Mucosa of rectum (tissue), 2 donors: ENCODE results near the gene LHX1.

Experiments
- H3K27ac ChIP-seq, 2 donors: one replicate each; pipeline ENCODE4 v1.7.0; 2013; ENCODE audit warnings: inconsistent platforms in 2 of 2, low read depth in 2 of 2, low read length in 2 of 2
- H3K27me3 ChIP-seq, 2 donors: one replicate each; pipeline ENCODE4 v1.7.0; 2013; ENCODE audit warnings: low read length in 2 of 2; ENCODE audit not compliant: control insufficient read depth in 2 of 2, insufficient read depth in 2 of 2
- H3K36me3 ChIP-seq, 2 donors: one replicate each; pipeline ENCODE4 v1.7.0; 2013; ENCODE audit warnings: low read length in 2 of 2; ENCODE audit not compliant: control insufficient read depth in 2 of 2, insufficient read depth in 2 of 2
- H3K4me1 ChIP-seq, 2 donors: one replicate each; pipeline ENCODE4 v1.7.0; 2013; ENCODE audit warnings: low read length in 2 of 2, mild to moderate bottlenecking in 1 of 2; ENCODE audit not compliant: control insufficient read depth in 2 of 2, insufficient read depth in 2 of 2
- H3K4me3 ChIP-seq, 2 donors: one replicate each; pipeline ENCODE4 v1.7.0; 2013; ENCODE audit warnings: low read length in 2 of 2
- H3K9ac ChIP-seq, 2 donors: one replicate each; pipeline ENCODE4 v1.7.0; 2013; ENCODE audit warnings: low read length in 2 of 2, low read depth in 1 of 2, mild to moderate bottlenecking in 1 of 2
- H3K9me3 ChIP-seq, 2 donors: one replicate each; pipeline ENCODE4 v1.7.0; 2013; ENCODE audit warnings: low read length in 2 of 2; ENCODE audit not compliant: control insufficient read depth in 2 of 2
- donor health status: healthy.
- donor health status: Normal muscosa, but diverticular disease.

LHX1 gene

GRCh38 chr17:36938566-36939051 lies 1.3 kb downstream of the LHX1 start:
- peaks cover 83 to 95% of the 10 kb centered on the region in 2 donors for H3K27me3 ChIP-seq
- peaks cover 34 to 38% of the 10 kb centered on the region in 2 donors for H3K4me1 ChIP-seq
- H3K36me3 ChIP-seq = no peaks in the 10 kb centered on the region
- no peaks in the 10 kb centered on the region for H3K9me3 ChIP-seq
- no peak overlapping the region for H3K4me3 ChIP-seq
- no peak overlapping the region for H3K27ac ChIP-seq
- no peak overlapping the region for H3K9ac ChIP-seq

GRCh38 chr17:36939052-36939801 lies 2.0 kb downstream of the LHX1 start:
- Histone ChIP-seq H3K9ac (no peak overlapping the region), H3K9me3 (no peaks in the 10 kb centered on the region), H3K4me1 (peaks cover 30 to 32% of the 10 kb centered on the region in 2 donors), H3K36me3 (no peaks in the 10 kb centered on the region), H3K4me3 (no peak overlapping the region), H3K27me3 (peaks cover 82 to 93% of the 10 kb centered on the region in 2 donors), H3K27ac (no peak overlapping the region)

DNA sequence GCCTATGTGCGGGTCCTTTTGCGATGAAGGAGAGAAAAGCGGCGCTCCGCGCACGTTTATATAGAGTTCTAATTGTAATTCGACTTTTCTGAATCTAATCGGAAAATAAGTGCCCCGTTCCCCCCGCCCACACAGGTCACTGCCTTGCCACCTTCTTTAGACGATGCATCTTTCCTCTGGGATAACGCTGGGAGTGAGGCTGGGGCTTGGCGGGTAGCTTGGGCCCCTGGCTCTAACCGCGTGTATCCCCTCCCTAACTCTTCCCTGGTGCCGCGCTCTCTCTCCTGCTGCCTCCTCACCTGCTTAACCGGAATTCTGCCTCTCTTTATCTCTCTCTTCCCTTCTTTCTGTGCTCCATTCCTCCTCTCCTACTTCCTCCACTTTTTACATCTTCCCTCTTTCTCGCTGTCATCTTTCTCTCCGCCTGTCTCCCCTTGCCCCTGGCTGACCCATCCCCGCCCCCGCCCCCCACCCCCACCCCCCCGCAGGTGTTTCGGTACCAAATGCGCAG lies 2.6 kb downstream of the LHX1 start:
- peaks cover 24 to 26% of the 10 kb centered on the region in 2 donors for H3K4me1 ChIP-seq
- H3K4me3 ChIP-seq = no peak overlapping the region
- H3K9ac ChIP-seq = no peak overlapping the region
- no peaks in the 10 kb centered on the region for H3K36me3 ChIP-seq
- peaks cover 82 to 92% of the 10 kb centered on the region in 2 donors for H3K27me3 ChIP-seq
- no peak overlapping the region for H3K27ac ChIP-seq
- no peaks in the 10 kb centered on the region for H3K9me3 ChIP-seq

- peaks cover 17 to 19% of the 10 kb centered on the region in 2 donors for H3K4me1 ChIP-seq
- peaks cover 80 to 88% of the 10 kb centered on the region in 2 donors for H3K27me3 ChIP-seq
- no peaks in the 10 kb centered on the region for H3K36me3 ChIP-seq
- H3K9me3 ChIP-seq = no peaks in the 10 kb centered on the region
- no peak overlapping the region for H3K4me3 ChIP-seq
- no peak overlapping the region for H3K27ac ChIP-seq
- H3K9ac ChIP-seq = no peak overlapping the region
These were observed 3.3 kb downstream of the LHX1 start for GRCh38 chr17:36940313-36941264.

DNA sequence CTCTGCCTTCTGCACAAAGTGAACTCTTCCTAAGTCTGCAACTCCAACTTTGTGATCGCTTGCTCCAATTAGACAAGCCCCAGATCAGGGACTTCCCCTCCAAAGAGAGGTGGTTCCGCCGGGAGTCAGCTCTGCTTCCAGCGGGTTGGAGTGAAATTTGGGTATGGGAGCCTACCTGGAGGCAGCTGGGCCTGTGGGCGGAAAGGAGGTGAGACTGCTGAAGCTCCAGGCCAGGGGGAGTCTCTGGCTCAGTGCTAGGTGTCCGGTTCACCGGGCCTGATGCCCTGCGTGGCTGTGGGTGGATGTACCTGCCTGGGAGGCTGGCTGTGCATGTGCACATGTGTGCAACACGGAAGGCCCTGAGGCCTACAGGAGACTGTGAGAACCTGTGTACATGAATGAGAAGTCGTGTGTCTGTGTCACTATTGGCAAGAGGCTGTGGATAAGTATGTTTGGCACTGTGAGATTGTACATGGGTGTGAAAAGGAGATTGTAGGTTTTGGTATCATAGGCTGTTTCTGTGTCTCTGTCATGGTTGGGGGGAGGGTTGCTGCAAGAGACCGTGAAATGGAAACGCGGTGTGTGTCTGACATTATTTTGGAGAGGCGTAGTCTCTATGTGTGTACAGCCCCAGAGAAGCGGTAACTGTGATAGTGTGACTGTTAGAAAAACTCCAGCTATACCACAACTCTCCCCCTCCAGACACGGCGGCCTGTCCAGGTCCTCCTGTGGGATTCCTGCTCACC lies 4.2 kb downstream of the LHX1 start:
- Histone ChIP-seq H3K9me3 (no peaks in the 10 kb centered on the region), H3K4me1 (peaks cover 9 to 11% of the 10 kb centered on the region in 2 donors), H3K36me3 (no peaks in the 10 kb centered on the region), H3K27ac (no peak overlapping the region), H3K4me3 (no peak overlapping the region), H3K27me3 (peaks cover 83 to 88% of the 10 kb centered on the region in 2 donors), H3K9ac (no peak overlapping the region)

DNA sequence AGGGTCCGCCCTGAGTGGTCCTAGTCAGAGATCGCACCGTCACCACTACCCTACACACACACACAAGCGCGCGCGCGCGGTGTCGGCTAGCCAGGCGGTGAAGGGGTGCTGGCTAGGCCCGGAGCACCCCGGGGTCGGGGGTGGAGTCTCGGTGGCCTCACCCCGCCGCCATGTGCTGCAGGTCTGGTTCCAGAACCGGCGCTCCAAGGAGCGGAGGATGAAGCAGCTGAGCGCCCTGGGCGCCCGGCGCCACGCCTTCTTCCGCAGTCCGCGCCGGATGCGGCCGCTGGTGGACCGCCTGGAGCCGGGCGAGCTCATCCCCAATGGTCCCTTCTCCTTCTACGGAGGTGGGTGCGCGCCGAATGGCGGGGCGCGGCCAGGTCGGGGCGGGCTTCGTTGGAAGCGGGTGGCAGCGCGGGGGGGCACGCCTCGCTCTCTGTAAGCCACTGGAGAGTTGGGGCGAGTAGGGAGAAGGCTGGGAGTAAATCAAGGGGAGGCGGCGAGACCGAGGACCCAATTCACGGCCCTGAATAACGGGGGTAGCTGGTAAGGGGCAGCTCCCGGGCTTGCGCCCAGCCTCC lies 4.8 kb downstream of the LHX1 start:
- Histone ChIP-seq H3K9ac (no peak overlapping the region), H3K4me1 (peaks cover 6% of the 10 kb centered on the region in 2 donors), H3K4me3 (no peak overlapping the region), H3K27me3 (peaks cover 86 to 90% of the 10 kb centered on the region in 2 donors), H3K27ac (no peak overlapping the region), H3K36me3 (no peaks in the 10 kb centered on the region), H3K9me3 (no peaks in the 10 kb centered on the region)

DNA sequence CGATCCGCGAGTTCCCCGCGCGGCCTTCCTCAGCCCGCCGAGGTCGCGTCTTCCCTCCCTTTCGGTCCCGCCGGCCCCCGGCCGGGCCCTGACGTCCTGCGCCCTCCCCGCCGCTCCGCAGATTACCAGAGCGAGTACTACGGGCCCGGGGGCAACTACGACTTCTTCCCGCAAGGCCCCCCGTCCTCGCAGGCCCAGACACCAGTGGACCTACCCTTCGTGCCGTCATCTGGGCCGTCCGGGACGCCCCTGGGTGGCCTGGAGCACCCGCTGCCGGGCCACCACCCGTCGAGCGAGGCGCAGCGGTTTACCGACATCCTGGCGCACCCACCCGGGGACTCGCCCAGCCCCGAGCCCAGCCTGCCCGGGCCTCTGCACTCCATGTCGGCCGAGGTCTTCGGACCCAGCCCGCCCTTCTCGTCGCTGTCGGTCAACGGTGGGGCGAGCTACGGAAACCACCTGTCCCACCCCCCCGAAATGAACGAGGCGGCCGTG lies 5.4 kb downstream of the LHX1 start:
- peaks cover under 1 to 5% of the 10 kb centered on the region in 2 donors for H3K4me1 ChIP-seq
- H3K9me3 ChIP-seq = no peaks in the 10 kb centered on the region
- H3K4me3 ChIP-seq = no peak overlapping the region
- H3K36me3 ChIP-seq = no peaks in the 10 kb centered on the region
- H3K27ac ChIP-seq = no peak overlapping the region
- no peak overlapping the region for H3K9ac ChIP-seq
- H3K27me3 ChIP-seq = peaks cover 86 to 91% of the 10 kb centered on the region in 2 donors

DNA sequence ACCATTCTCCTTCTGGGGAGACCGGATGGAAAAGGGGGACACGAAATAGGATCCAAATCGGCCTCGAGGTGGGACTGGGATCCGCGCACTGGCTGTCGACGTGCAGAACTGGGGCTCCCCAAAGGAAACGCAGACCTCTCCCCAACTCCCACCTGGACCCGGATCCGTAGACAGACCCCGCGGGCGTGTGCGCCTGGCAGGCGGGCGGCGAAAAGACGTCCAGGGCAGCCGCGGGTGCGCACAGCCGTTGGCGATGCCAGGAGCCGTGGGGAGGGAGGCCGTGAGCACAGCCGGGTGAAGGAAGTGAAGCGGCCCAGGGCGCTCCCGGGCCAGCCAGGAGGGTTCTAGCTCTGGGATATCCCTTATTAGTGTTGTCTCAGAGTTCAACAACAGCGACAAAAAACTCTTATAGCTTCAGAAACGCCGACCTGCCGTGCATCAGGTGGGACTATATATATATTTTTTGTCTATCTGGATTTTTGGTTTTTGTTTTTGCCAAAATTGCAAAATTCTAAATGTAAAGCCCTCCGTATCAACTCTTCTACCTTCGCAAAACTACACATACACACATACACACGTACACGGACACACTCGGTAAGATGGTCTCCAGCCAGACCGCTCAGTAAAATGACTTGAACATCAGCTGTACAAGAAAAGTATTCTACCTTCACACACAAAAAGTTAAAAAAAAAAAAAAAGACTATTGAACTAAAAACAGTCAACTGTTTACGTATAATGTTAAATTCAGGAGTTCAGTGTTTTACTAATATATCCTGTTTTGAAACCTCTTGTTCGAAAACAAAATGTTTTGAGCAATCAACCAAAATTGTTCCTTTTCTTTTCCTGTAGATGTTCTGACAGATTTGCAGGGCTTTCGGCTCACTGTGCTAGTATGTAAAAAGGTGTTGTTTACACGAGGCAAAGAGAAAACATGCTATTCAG lies 6.2 kb downstream of the LHX1 start:
- H3K27me3 ChIP-seq = peaks cover 78 to 87% of the 10 kb centered on the region in 2 donors

More for the DNA sequence above, 6.2 kb downstream of the LHX1 start:
- H3K36me3 ChIP-seq = no peaks in the 10 kb centered on the region
- peaks cover 8% of the 10 kb centered on the region in 2 donors for H3K4me1 ChIP-seq
- H3K9ac ChIP-seq = no peak overlapping the region
- H3K9me3 ChIP-seq = no peaks in the 10 kb centered on the region
- H3K4me3 ChIP-seq = no peak overlapping the region
- no peak overlapping the region for H3K27ac ChIP-seq
